ENCODE results near the gene GGCX.
"Not testable (repeated sequence)": the region's sequence is repeated elsewhere in the genome, so short reads cannot be mapped to it uniquely, and the experiment has no call there.

The GGCX gene

GRCh38 chr2:85594715-85595300 lies 33.5 kb upstream of the GGCX start:
- DNase-seq (ENCODE audit: low read depth, low spot score), result no peak

GRCh38 chr2:85593023-85593422 lies 31.7 kb upstream of the GGCX start:
- no peak for DNase-seq (ENCODE audit: low read depth, low spot score)

GRCh38 chr2:85592299-85592698 lies 31.0 kb upstream of the GGCX start:
- DNase-seq (ENCODE audit: low read depth, low spot score), result not testable (repeated sequence)

- DNase-seq (ENCODE audit: low read depth, low spot score), result no peak
These were observed 30.3 kb upstream of the GGCX start for GRCh38 chr2:85591563-85591962.

DNA sequence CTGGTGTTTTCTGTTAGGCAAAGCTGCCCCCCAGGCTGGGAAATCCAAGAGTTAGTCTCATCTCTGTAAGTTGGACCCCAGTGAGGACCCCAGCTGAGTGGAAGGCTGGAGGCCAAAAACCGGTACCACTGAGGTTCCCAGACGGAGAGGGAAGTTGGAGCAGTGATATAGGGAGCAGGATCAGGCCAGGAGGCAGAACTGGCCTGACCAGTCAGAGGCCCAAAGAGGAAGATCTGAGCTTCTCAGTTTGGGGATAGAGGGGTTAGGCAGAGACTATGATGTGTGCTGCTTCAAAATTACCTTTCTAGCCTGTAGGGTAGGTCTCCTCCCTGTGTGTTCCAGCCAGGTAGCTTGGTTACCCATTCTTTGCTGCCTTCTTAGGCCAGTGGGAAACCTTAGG lies 29.7 kb upstream of the GGCX start:
- DNase-seq (ENCODE audit: low read depth, low spot score), result no peak

DNA sequence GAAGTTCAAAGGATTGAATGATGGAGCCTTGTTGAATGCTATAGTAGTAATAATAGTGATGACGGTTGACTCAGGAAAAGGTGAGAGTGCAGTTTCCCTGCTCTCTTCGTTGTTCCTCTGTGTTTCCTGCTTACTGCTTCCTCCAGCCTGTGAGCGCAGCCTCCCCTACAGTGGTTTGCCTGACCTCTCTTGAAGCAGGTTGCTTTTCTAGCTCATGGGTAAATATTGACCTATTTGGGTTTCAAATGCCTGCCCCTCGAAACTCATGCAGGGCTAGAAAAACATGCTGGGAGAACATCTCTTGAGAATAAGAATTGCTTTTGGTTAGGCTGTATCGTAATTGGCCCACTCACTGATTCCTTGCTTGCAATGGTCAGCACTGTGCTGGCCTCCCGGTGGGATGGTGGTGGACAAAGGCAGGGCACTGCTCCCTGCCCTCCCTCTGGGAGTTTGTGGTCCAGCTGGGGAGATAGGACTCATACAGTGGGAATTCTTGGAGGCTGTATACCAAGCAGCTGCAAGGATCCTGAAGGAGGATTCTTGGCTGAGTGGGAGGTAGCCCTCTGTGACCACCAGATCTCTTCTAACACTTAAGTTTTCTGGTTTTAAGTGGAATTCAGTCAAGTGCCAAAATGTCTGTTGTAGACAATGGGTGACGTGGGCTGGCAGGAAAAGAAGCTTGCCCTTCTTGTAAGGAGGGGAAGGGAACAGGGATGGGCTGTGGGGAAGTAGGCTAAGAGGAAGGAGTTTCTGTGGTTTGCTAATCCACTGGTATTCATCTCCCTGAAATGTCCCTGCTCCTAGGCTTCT lies 28.9 kb upstream of the GGCX start:
- peak; percentile 97 for DNase-seq (ENCODE audit: low read depth, low spot score)

DNA sequence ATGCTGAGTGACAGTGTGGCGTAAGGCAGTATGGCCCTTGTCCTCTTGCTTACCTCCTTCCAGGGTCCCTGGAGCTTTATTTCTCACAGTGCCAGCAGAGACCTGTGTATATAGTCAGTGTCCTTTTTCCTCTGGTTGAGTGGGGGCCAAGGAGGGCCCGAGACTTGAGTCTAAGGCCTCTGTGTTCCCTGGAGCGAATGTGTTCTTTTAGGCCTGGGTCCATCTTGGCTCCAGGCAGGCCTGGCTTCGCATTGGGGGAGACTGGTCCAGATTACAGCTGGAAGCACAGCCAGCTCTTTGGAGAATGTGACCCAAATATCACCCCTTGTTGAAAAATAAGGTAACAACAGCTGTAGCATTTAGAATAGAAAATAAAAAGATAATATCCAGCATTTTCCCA lies 27.9 kb upstream of the GGCX start:
- no peak for DNase-seq (ENCODE audit: low read depth, low spot score)

DNA sequence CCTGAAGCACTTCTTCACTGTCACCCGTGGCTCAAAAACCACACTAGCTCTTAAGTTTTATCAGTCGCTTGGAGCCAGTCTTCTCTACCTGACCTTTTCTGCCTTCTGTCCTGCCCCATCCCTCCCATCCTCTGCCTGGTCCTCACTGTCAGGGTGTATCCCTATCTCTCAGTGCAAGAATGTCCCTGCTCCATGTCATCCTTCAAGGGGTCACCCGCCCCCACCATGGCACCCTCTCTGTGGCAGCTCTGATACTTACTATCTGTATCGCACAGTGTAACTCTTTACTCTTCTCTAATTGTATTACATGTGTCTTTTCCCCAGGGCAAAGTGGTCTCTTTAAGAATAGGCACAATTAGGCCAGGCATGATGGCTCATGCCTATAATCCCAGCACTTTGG lies 27.4 kb upstream of the GGCX start:
- DNase-seq (ENCODE audit: low read depth, low spot score), result no peak

GRCh38 chr2:85588236-85588635 lies 26.9 kb upstream of the GGCX start:
- DNase-seq (ENCODE audit: low read depth, low spot score), result no peak

GRCh38 chr2:85585781-85586105 lies 24.4 kb upstream of the GGCX start:
- DNase-seq (ENCODE audit: low read depth, low spot score), result peak; percentile 85

GRCh38 chr2:85584857-85585780 lies 23.8 kb upstream of the GGCX start:
- DNase-seq (ENCODE audit: low read depth, low spot score), result peak; percentile 74

GRCh38 chr2:85584354-85584856 lies 23.1 kb upstream of the GGCX start, which contains the start of gene VAMP5:
VAMP5 (plus strand) TSS chr2:85584431; CDS start chr2:85584491, 60 bp downstream.
- peak; percentile 73 for DNase-seq (ENCODE audit: low read depth, low spot score)

- DNase-seq (ENCODE audit: low read depth, low spot score), result no peak
These were observed 22.5 kb upstream of the GGCX start for GRCh38 chr2:85583667-85584353.

DNA sequence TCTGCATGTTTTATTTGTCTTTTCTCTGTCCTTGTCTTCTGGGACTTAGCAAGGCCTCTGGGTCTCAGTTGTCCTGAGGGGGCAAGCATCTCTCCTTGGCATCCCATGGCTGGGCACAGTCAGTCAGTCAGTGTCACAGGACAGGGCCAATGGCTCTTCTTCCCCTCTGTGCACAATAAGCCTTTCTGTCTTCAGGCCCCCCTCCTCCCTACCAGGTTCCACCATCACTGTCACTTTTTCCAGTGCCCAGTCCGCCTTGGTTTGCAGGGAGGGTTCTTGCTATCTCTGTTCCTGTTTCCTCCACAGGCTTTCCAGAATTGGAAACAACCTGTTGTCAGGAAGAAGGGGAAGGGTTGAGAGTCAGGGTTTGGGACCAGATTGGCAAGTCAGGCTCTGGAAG lies 21.2 kb upstream of the GGCX start:
- DNase-seq (ENCODE audit: low read depth, low spot score), result no peak

- DNase-seq (ENCODE audit: low read depth, low spot score), result no peak
These were observed 18.9 kb upstream of the GGCX start for GRCh38 chr2:85580206-85580605.

- DNase-seq (ENCODE audit: low read depth, low spot score), result no peak
These were observed 18.1 kb upstream of the GGCX start for GRCh38 chr2:85579266-85579935.

GRCh38 chr2:85578243-85579180 lies 17.2 kb upstream of the GGCX start:
- no peak for DNase-seq (ENCODE audit: low read depth, low spot score)

DNA sequence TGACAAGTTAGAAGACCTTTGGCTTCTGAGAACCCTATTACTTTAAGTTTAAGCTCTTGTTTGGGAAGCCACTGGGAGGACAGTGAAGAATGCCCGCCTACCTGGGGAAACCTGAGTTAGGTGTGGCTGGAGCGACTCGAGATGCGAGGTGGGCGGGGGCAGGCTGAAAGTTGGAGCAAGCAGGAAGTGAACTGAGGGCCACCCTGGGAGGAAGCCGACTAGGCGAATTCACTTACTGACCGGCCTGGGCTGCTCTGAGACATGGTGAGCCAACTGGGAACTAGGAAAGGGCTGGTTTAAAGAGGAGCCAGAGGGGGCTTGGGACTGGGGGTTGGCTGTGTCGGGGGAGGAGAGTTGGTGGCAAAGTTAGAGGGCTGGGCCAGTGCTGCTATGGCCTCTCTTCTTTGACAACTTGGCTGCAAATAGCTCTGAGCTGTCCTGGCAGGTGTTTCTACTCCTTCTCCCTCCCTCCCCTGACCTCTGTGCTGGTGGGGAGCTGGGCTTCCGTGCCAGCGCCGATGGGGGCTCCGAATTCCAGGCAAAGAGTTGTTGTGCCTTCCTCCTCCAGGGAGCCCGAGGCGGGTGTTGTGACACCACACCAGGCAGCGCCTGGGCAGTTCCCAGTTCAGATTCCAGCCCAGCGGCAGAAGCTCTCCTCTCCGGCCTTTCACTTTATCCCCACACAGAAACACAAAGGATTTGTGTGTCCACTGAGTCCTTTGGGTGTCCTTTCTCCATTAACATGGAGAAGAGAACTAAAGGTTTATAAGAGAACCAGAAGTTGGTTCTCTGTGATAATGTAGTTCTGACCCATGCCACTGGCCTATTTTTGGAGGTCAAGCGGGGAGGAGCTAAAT lies 16.3 kb upstream of the GGCX start, which contains the start of gene VAMP8:
TSS of gene VAMP8 (plus strand) at position 201 of the 857 bp plus-strand sequence. CDS start at position 262, 61 bp downstream.
- DNase-seq (ENCODE audit: low read depth, low spot score), result no peak

DNA sequence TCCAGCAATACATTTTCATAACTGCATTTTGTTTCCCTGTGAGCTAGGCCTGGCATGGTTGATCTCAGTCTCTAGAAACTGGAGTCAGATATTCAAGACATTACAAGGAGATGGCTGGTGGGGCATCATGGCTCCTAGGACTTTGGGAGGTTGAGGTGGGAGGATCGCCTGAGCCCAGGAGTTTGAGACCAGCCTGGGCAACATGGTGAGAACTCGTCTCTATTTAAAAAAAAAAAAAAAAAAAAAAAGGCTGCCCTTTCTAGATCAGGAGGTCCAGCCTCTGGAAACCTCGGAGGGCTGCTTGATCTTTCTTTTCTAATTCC lies 15.7 kb upstream of the GGCX start:
- no peak for DNase-seq (ENCODE audit: low read depth, low spot score)
